Choroid plexus epithelial cell (primary cell): Measurements from ENCODE around the gene ZNF79.

Experiments
- DNase-seq: peaks from one replicate; pipeline ENCODE4 v3.0.0-alpha.2; 2010; ENCODE audit warnings: low read depth
- H3K4me3 ChIP-seq: 2 replicates; pipeline ENCODE4 v1.5.1; 2011; ENCODE audit warnings: low read depth, mild to moderate bottlenecking, control low read depth, low read length, moderate library complexity
- TF ChIP-seq, protein P1 (sequence below): conservative IDR thresholded peaks from 2 replicates; pipeline ENCODE4 v1.5.1; 2011; ENCODE audit warnings: low read depth, mild to moderate bottlenecking, control low read depth, inconsistent platforms, low read length, moderate library complexity

Gene ZNF79

DNA sequence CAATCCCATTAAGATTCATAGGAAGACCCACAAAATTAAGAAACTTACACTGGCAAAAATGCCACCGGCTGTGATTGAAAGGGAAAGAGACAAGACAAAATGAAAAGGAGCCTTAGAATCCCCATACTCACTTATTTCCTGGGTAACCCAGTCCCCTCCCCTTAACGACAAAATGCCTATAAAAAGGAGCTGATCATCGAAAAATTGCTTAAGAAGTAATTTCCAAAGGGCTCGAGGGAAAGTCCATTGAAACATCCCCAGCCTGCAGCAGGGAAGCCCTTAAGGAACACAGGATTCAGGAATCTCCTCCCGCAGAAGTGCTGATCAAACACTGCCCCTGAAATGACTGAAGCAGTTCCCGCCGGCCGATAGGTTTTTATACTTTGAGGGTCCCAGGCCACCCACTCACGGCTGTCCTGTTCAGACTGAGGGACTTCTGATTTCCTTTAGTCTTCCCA, 677 bp upstream of the ZNF79 start:
- DNase-seq = no peak
- H3K4me3 ChIP-seq = peak overlapping the region; percentile 82

GRCh38 chr9:127424676-127424999, 456 bp downstream of the ZNF79 start:
- peak overlapping the region; percentile 82 for H3K4me3 ChIP-seq
- TF ChIP-seq, protein P1, sequence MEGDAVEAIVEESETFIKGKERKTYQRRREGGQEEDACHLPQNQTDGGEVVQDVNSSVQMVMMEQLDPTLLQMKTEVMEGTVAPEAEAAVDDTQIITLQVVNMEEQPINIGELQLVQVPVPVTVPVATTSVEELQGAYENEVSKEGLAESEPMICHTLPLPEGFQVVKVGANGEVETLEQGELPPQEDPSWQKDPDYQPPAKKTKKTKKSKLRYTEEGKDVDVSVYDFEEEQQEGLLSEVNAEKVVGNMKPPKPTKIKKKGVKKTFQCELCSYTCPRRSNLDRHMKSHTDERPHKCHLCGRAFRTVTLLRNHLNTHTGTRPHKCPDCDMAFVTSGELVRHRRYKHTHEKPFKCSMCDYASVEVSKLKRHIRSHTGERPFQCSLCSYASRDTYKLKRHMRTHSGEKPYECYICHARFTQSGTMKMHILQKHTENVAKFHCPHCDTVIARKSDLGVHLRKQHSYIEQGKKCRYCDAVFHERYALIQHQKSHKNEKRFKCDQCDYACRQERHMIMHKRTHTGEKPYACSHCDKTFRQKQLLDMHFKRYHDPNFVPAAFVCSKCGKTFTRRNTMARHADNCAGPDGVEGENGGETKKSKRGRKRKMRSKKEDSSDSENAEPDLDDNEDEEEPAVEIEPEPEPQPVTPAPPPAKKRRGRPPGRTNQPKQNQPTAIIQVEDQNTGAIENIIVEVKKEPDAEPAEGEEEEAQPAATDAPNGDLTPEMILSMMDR = no peak
- peak; percentile 41 for DNase-seq

More for the DNA sequence above, 677 bp upstream of the ZNF79 start:
- TF ChIP-seq, protein P1 = no peak

DNA sequence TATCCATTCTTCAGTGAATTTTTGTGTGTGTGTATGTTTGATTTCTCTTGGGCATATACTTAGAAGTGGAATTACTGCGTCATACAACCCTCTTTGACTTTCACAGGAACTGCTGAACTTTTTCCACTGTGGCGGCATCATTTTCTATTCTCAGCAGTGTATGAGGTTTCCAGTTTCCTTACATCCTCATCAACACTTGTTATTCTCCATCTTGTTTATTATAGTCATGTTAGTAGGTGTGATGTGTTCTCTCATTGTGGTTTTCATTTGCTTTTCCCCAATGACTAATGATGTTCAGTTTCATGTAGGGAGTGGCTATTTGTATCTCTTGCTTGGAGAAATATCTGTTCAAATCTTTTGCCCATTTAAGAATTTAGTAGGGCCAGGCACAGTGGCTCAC, 2.6 kb downstream of the ZNF79 start:
- H3K4me3 ChIP-seq = no peak overlapping the region
- no peak for DNase-seq
- TF ChIP-seq, protein P1 = no peak

GRCh38 chr9:127428348-127428747, 4.2 kb downstream of the ZNF79 start:
- H3K4me3 ChIP-seq = no peak overlapping the region
- no peak for DNase-seq
- TF ChIP-seq, protein P1 = no peak

GRCh38 chr9:127430415-127430814, 6.2 kb downstream of the ZNF79 start:
- TF ChIP-seq, protein P1 = no peak
- DNase-seq = no peak
- no peak overlapping the region for H3K4me3 ChIP-seq

- no peak overlapping the region for H3K4me3 ChIP-seq
- DNase-seq = peak; percentile 21
- TF ChIP-seq, protein P1 = peak; percentile 48
Measured at GRCh38 chr9:127437497-127438264, 13.5 kb downstream of the ZNF79 start.

GRCh38 chr9:127438394-127438793, 14.2 kb downstream of the ZNF79 start:
- no peak overlapping the region for H3K4me3 ChIP-seq
- TF ChIP-seq, protein P1 = no peak
- no peak for DNase-seq
